Epithelial cell of proximal tubule (primary cell): ENCODE data around the gene CYP4F8. TPM values are rescaled to one million over a fixed set of nuclear protein-coding genes. Genes with fewer than 3 reads are reported as not detected.
"Not testable (repeated sequence)": the region's sequence is repeated elsewhere in the genome, so short reads cannot be mapped to it uniquely, and the experiment has no call there.

Source experiments
- DNase-seq: peaks from one replicate; pipeline ENCODE4 v3.0.0-alpha.2; 2011; ENCODE audit warnings: low read depth
- H3K4me3 ChIP-seq: 2 replicates; pipeline ENCODE4 v1.5.1; 2011; ENCODE audit warnings: low read depth, mild to moderate bottlenecking, low read length
- total RNA-seq: library from RNA; depleted of rRNA; stranded (reverse); fragments of >200 nt; gene quantifications from 2 replicates; pipeline ENCODE4 v1.2.3, GENCODE V29; 2015
- TF ChIP-seq, protein P1 (sequence below): conservative IDR thresholded peaks from 2 replicates; pipeline ENCODE4 v1.5.1; 2012; ENCODE audit warnings: low read depth, mild to moderate bottlenecking, low read length

CYP4F8 gene
- total RNA-seq, 1 donor from 2014 or later, result not detected

- H3K4me3 ChIP-seq, result no peak overlapping the region
- TF ChIP-seq, protein P1, sequence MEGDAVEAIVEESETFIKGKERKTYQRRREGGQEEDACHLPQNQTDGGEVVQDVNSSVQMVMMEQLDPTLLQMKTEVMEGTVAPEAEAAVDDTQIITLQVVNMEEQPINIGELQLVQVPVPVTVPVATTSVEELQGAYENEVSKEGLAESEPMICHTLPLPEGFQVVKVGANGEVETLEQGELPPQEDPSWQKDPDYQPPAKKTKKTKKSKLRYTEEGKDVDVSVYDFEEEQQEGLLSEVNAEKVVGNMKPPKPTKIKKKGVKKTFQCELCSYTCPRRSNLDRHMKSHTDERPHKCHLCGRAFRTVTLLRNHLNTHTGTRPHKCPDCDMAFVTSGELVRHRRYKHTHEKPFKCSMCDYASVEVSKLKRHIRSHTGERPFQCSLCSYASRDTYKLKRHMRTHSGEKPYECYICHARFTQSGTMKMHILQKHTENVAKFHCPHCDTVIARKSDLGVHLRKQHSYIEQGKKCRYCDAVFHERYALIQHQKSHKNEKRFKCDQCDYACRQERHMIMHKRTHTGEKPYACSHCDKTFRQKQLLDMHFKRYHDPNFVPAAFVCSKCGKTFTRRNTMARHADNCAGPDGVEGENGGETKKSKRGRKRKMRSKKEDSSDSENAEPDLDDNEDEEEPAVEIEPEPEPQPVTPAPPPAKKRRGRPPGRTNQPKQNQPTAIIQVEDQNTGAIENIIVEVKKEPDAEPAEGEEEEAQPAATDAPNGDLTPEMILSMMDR, result no peak
- no peak for DNase-seq
Observed at GRCh38 chr19:15595069-15595468, 19.9 kb upstream of the CYP4F8 start.

GRCh38 chr19:15607978-15608925 lies 6.8 kb upstream of the CYP4F8 start:
- DNase-seq, H3K4me3 ChIP-seq: not testable (repeated sequence)

DNA sequence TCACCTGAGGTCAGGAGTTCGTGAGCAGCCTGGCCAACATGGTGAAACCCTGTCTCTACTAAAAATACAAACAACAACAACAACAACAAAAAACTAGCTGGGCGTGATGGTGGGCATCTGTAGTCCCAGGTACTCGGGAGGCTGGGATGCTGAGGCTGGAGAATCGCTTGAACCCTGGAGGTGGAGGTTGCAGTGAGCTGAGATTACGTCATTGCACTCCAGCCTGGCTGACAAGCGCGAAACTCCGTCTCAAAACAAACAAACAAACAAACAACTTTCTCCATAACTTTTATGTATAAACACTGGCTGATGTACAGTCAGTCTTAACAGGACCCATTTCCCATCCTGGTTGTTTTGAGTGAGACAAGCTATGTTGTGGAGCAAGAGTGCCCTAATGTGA lies 5.8 kb upstream of the CYP4F8 start:
- no peak for DNase-seq
- TF ChIP-seq, protein P1, result no peak
- H3K4me3 ChIP-seq, result no peak overlapping the region

DNA sequence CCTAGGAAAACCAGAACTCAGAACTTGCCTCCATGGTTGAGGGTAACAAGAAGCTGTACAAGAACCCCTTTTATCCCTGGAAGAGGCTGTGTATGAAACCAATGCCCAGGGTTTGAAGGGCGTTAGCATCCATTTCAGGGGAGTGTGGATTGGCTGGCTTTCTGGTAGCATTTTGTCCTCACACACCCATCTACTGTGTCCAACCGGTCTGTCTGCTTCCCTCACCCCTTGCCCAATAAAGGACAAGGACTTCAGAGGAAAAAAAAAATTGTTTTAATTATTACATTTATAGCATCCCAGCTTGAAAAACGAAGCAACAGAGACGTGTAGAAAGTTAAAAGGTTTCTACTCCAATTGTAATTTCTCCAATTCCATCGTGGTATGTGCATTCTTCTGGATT lies 2.7 kb upstream of the CYP4F8 start:
- no peak overlapping the region for H3K4me3 ChIP-seq
- TF ChIP-seq, protein P1, result no peak
- no peak for DNase-seq

DNA sequence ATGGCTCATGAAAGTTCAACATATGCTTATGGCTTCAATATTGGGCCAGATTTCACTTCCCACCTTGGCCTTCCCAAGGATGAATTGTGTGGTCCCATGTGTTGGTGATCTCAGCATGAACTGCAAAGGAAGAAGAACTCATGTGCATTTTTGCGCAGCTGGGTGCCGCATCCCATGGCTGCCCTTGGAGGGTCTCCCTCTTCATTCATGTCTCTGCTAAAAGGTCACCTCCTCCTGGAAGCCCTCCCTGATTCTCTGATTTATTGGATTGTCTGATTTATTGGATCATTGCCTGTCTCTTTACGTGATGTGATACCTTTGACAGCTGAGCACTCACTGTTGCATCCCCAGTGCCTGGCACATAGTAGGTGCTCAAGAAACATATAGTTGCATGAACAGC lies 1.7 kb upstream of the CYP4F8 start:
- no peak for DNase-seq
- no peak overlapping the region for H3K4me3 ChIP-seq
- TF ChIP-seq, protein P1, result no peak

GRCh38 chr19:15615526-15615925 lies 508 bp downstream of the CYP4F8 start:
- DNase-seq, result no peak
- no peak overlapping the region for H3K4me3 ChIP-seq
- TF ChIP-seq, protein P1, result no peak

DNA sequence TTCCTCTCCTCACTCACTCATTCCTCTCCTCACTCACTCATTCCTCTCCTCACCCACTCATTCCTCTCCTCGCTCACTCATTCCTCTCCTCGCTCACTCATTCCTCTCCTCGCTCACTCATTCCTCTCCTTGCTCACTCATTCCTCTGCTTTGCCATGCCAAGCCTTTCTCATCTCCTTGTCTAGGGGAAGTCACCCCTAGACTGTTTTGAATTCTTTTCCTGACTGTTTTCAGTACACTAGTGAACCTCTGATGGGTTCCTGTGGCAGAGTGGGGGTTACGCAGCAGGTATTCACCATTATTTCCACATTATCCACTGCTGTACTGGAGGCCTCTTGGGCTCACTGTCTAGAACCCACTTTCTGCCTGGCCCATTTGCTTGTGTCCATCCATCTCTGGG lies 1.2 kb downstream of the CYP4F8 start:
- TF ChIP-seq, protein P1, result no peak
- H3K4me3 ChIP-seq, result no peak overlapping the region
- no peak for DNase-seq
